ENCODE measurements around the gene XRCC6. TPM values are rescaled to one million over a fixed set of nuclear protein-coding genes. Genes with fewer than 3 reads are reported as not detected.
A peak's percentile ranks its signal among the peaks of the same experiment; 100 is the strongest.

Gene XRCC6
- total and polyA plus RNA-seq, 2 donors: 126 to 371 TPM

GRCh38 chr22:41650821-41651220, 29.7 kb downstream of the XRCC6 start:
- peaks cover 83 to 92% of the 10 kb centered on the region in 2 donors for H3K36me3 ChIP-seq (ENCODE audit: control insufficient read depth in 2 of 2, insufficient read depth in 2 of 2, low read length in 1 of 2)
- no peak overlapping the region for H3K4me3 ChIP-seq (ENCODE audit: low read length in 2 of 2)
- 99% methylated on average over 11 of the region's 11 CpGs for WGBS
- H3K27ac ChIP-seq (ENCODE audit: low read depth in 1 of 2, low read length in 1 of 2): no peak overlapping the region
- H3K27me3 ChIP-seq (ENCODE audit: control insufficient read depth in 2 of 2, insufficient read depth in 1 of 2, low read length in 1 of 2): no peaks in the 10 kb centered on the region
- H3K4me1 ChIP-seq (ENCODE audit: control insufficient read depth in 2 of 2, insufficient read depth in 2 of 2, low read length in 2 of 2): no peaks in the 10 kb centered on the region
- H3K9me3 ChIP-seq (ENCODE audit: control insufficient read depth in 2 of 2, insufficient read depth in 1 of 2, low read length in 1 of 2): no peaks in the 10 kb centered on the region
- no peak for DNase-seq (ENCODE audit: low read depth in 6 of 9, low spot score in 9 of 9)

GRCh38 chr22:41654322-41654721, 33.2 kb downstream of the XRCC6 start:
- Histone ChIP-seq H3K4me3 (ENCODE audit: low read length in 2 of 2) (no peak overlapping the region), H3K36me3 (ENCODE audit: control insufficient read depth in 2 of 2, insufficient read depth in 2 of 2, low read length in 1 of 2) (peaks cover 87 to 95% of the 10 kb centered on the region in 2 donors), H3K4me1 (ENCODE audit: control insufficient read depth in 2 of 2, insufficient read depth in 2 of 2, low read length in 2 of 2) (peaks cover 0 to 10% of the 10 kb centered on the region in 2 donors), H3K9me3 (ENCODE audit: control insufficient read depth in 2 of 2, insufficient read depth in 1 of 2, low read length in 1 of 2) (no peaks in the 10 kb centered on the region), H3K27ac (ENCODE audit: low read depth in 1 of 2, low read length in 1 of 2) (no peak overlapping the region), H3K27me3 (ENCODE audit: control insufficient read depth in 2 of 2, insufficient read depth in 1 of 2, low read length in 1 of 2) (no peaks in the 10 kb centered on the region)
- over 99% methylated on average over 3 of the region's 3 CpGs for WGBS
- no peak for DNase-seq (ENCODE audit: low read depth in 6 of 9, low spot score in 9 of 9)

- Histone ChIP-seq H3K27ac (ENCODE audit: low read depth in 1 of 2, low read length in 1 of 2) (peak overlapping the region in 1 of 2 donors; percentile 3), H3K27me3 (ENCODE audit: control insufficient read depth in 2 of 2, insufficient read depth in 1 of 2, low read length in 1 of 2) (no peaks in the 10 kb centered on the region), H3K9me3 (ENCODE audit: control insufficient read depth in 2 of 2, insufficient read depth in 1 of 2, low read length in 1 of 2) (no peaks in the 10 kb centered on the region), H3K4me3 (ENCODE audit: low read length in 2 of 2) (no peak overlapping the region), H3K4me1 (ENCODE audit: control insufficient read depth in 2 of 2, insufficient read depth in 2 of 2, low read length in 2 of 2) (peaks cover 0 to 10% of the 10 kb centered on the region in 2 donors), H3K36me3 (ENCODE audit: control insufficient read depth in 2 of 2, insufficient read depth in 2 of 2, low read length in 1 of 2) (peaks cover 88 to 97% of the 10 kb centered on the region in 2 donors)
- 91% methylated on average over 5 of the region's 5 CpGs for WGBS
- peak in 3 of 9 donors; percentile 4 to 37 (median 21) for DNase-seq (ENCODE audit: low read depth in 6 of 9, low spot score in 9 of 9)
Measured at GRCh38 chr22:41656556-41656955, 35.5 kb downstream of the XRCC6 start.

GRCh38 chr22:41657709-41658108, 36.6 kb downstream of the XRCC6 start:
- Histone ChIP-seq H3K9me3 (ENCODE audit: control insufficient read depth in 2 of 2, insufficient read depth in 1 of 2, low read length in 1 of 2) (no peaks in the 10 kb centered on the region), H3K4me1 (ENCODE audit: control insufficient read depth in 2 of 2, insufficient read depth in 2 of 2, low read length in 2 of 2) (peaks cover 0 to 10% of the 10 kb centered on the region in 2 donors), H3K27ac (ENCODE audit: low read depth in 1 of 2, low read length in 1 of 2) (no peak overlapping the region), H3K36me3 (ENCODE audit: control insufficient read depth in 2 of 2, insufficient read depth in 2 of 2, low read length in 1 of 2) (peaks cover 80 to 95% of the 10 kb centered on the region in 2 donors), H3K27me3 (ENCODE audit: control insufficient read depth in 2 of 2, insufficient read depth in 1 of 2, low read length in 1 of 2) (no peaks in the 10 kb centered on the region), H3K4me3 (ENCODE audit: low read length in 2 of 2) (no peak overlapping the region)
- no peak for DNase-seq (ENCODE audit: low read depth in 6 of 9, low spot score in 9 of 9)
- WGBS: 99% methylated on average over 6 of the region's 6 CpGs

- H3K27me3 ChIP-seq (ENCODE audit: control insufficient read depth in 2 of 2, insufficient read depth in 1 of 2, low read length in 1 of 2): no peaks in the 10 kb centered on the region
- peaks cover 80 to 95% of the 10 kb centered on the region in 2 donors for H3K36me3 ChIP-seq (ENCODE audit: control insufficient read depth in 2 of 2, insufficient read depth in 2 of 2, low read length in 1 of 2)
- 99% methylated on average over 17 of the region's 17 CpGs for WGBS
- peaks cover 0 to 10% of the 10 kb centered on the region in 2 donors for H3K4me1 ChIP-seq (ENCODE audit: control insufficient read depth in 2 of 2, insufficient read depth in 2 of 2, low read length in 2 of 2)
- H3K27ac ChIP-seq (ENCODE audit: low read depth in 1 of 2, low read length in 1 of 2): no peak overlapping the region
- no peaks in the 10 kb centered on the region for H3K9me3 ChIP-seq (ENCODE audit: control insufficient read depth in 2 of 2, insufficient read depth in 1 of 2, low read length in 1 of 2)
- no peak for DNase-seq (ENCODE audit: low read depth in 6 of 9, low spot score in 9 of 9)
- H3K4me3 ChIP-seq (ENCODE audit: low read length in 2 of 2): no peak overlapping the region
Measured at GRCh38 chr22:41658869-41659268, 37.8 kb downstream of the XRCC6 start.

- Histone ChIP-seq H3K36me3 (ENCODE audit: control insufficient read depth in 2 of 2, insufficient read depth in 2 of 2, low read length in 1 of 2) (peaks cover 76 to 95% of the 10 kb centered on the region in 2 donors), H3K4me1 (ENCODE audit: control insufficient read depth in 2 of 2, insufficient read depth in 2 of 2, low read length in 2 of 2) (peaks cover 0 to 12% of the 10 kb centered on the region in 2 donors), H3K9me3 (ENCODE audit: control insufficient read depth in 2 of 2, insufficient read depth in 1 of 2, low read length in 1 of 2) (no peaks in the 10 kb centered on the region), H3K27me3 (ENCODE audit: control insufficient read depth in 2 of 2, insufficient read depth in 1 of 2, low read length in 1 of 2) (no peaks in the 10 kb centered on the region), H3K4me3 (ENCODE audit: low read length in 2 of 2) (no peak overlapping the region), H3K27ac (ENCODE audit: low read depth in 1 of 2, low read length in 1 of 2) (no peak overlapping the region)
- 100% methylated on average over 1 of the region's 1 CpG for WGBS
- DNase-seq (ENCODE audit: low read depth in 6 of 9, low spot score in 9 of 9): no peak
Measured at GRCh38 chr22:41659941-41660340, 38.8 kb downstream of the XRCC6 start.

- H3K36me3 ChIP-seq (ENCODE audit: control insufficient read depth in 2 of 2, insufficient read depth in 2 of 2, low read length in 1 of 2): peaks cover 78 to 95% of the 10 kb centered on the region in 2 donors
- H3K4me3 ChIP-seq (ENCODE audit: low read length in 2 of 2): no peak overlapping the region
- H3K27me3 ChIP-seq (ENCODE audit: control insufficient read depth in 2 of 2, insufficient read depth in 1 of 2, low read length in 1 of 2): no peaks in the 10 kb centered on the region
- WGBS: 99% methylated on average over 3 of the region's 3 CpGs
- peaks cover 0 to 15% of the 10 kb centered on the region in 2 donors for H3K4me1 ChIP-seq (ENCODE audit: control insufficient read depth in 2 of 2, insufficient read depth in 2 of 2, low read length in 2 of 2)
- H3K9me3 ChIP-seq (ENCODE audit: control insufficient read depth in 2 of 2, insufficient read depth in 1 of 2, low read length in 1 of 2): no peaks in the 10 kb centered on the region
- no peak for DNase-seq (ENCODE audit: low read depth in 6 of 9, low spot score in 9 of 9)
- H3K27ac ChIP-seq (ENCODE audit: low read depth in 1 of 2, low read length in 1 of 2): no peak overlapping the region
Measured at GRCh38 chr22:41660416-41660815, 39.3 kb downstream of the XRCC6 start.

GRCh38 chr22:41661088-41661487, 40.0 kb downstream of the XRCC6 start:
- no peak overlapping the region for H3K27ac ChIP-seq (ENCODE audit: low read depth in 1 of 2, low read length in 1 of 2)
- WGBS: 98% methylated on average over 3 of the region's 3 CpGs
- H3K36me3 ChIP-seq (ENCODE audit: control insufficient read depth in 2 of 2, insufficient read depth in 2 of 2, low read length in 1 of 2): peaks cover 72 to 91% of the 10 kb centered on the region in 2 donors

GRCh38 chr22:41661713-41662112, 40.6 kb downstream of the XRCC6 start:
- no peak overlapping the region for H3K27ac ChIP-seq (ENCODE audit: low read depth in 1 of 2, low read length in 1 of 2)
- WGBS: 98% methylated on average over 2 of the region's 2 CpGs
- peaks cover 68 to 84% of the 10 kb centered on the region in 2 donors for H3K36me3 ChIP-seq (ENCODE audit: control insufficient read depth in 2 of 2, insufficient read depth in 2 of 2, low read length in 1 of 2)
- DNase-seq (ENCODE audit: low read depth in 6 of 9, low spot score in 9 of 9): no peak
- peaks cover 0 to 12% of the 10 kb centered on the region in 2 donors for H3K4me1 ChIP-seq (ENCODE audit: control insufficient read depth in 2 of 2, insufficient read depth in 2 of 2, low read length in 2 of 2)
- no peaks in the 10 kb centered on the region for H3K27me3 ChIP-seq (ENCODE audit: control insufficient read depth in 2 of 2, insufficient read depth in 1 of 2, low read length in 1 of 2)
- no peak overlapping the region for H3K4me3 ChIP-seq (ENCODE audit: low read length in 2 of 2)
- H3K9me3 ChIP-seq (ENCODE audit: control insufficient read depth in 2 of 2, insufficient read depth in 1 of 2, low read length in 1 of 2): no peaks in the 10 kb centered on the region

More at GRCh38 chr22:41661088-41661487, 40.0 kb downstream of the XRCC6 start:
- Histone ChIP-seq H3K9me3 (ENCODE audit: control insufficient read depth in 2 of 2, insufficient read depth in 1 of 2, low read length in 1 of 2) (no peaks in the 10 kb centered on the region), H3K27me3 (ENCODE audit: control insufficient read depth in 2 of 2, insufficient read depth in 1 of 2, low read length in 1 of 2) (no peaks in the 10 kb centered on the region), H3K4me3 (ENCODE audit: low read length in 2 of 2) (no peak overlapping the region), H3K4me1 (ENCODE audit: control insufficient read depth in 2 of 2, insufficient read depth in 2 of 2, low read length in 2 of 2) (peaks cover 0 to 14% of the 10 kb centered on the region in 2 donors)
- DNase-seq (ENCODE audit: low read depth in 6 of 9, low spot score in 9 of 9): no peak

Data from thymus (tissue), 11 donors.